Activated CD4-positive, alpha-beta T cell treated with anti-CD3 and anti-CD28 coated beads, Interleukin-2, amount 10 ng/mL, durations not matched to agents 7 days and 5 days (primary cell): ENCODE results near the gene NSF. TPM values are rescaled to one million over a fixed set of nuclear protein-coding genes. Genes with fewer than 3 reads are reported as not detected.
"Not testable (repeated sequence)": the region's sequence is repeated elsewhere in the genome, so short reads cannot be mapped to it uniquely, and the experiment has no call there.

Source experiments
- CTCF ChIA-PET: fragments of 350-600 bp; sonication (Branson Sonifier 250); formaldehyde crosslinking; loops from one replicate; lab custom pipeline; 2021; ENCODE audit warnings: antibody characterized with exemption; lab: Charles Lee
- POLR2A ChIA-PET: fragments of 350-600 bp; sonication (Branson Sonifier 250); formaldehyde crosslinking; loops from one replicate; lab custom pipeline; 2021; ENCODE audit warnings: antibody characterized with exemption; lab: Charles Lee
- DNase-seq: peaks from one replicate; pipeline ENCODE4 v3.0.0-alpha.2; 2020
- H3K27ac Mint-ChIP-seq: one replicate; pipeline ENCODE4 v1.8.0; 2021; ENCODE audit warnings: mild to moderate bottlenecking, moderate library complexity, mixed read lengths
- H3K27me3 Mint-ChIP-seq: one replicate; pipeline ENCODE4 v1.8.0; 2021; ENCODE audit warnings: mixed read lengths
- H3K36me3 Mint-ChIP-seq: one replicate; pipeline ENCODE4 v1.8.0; 2021; ENCODE audit warnings: low read depth, mixed read lengths
- H3K4me1 Mint-ChIP-seq: one replicate; pipeline ENCODE4 v1.8.0; 2021; ENCODE audit warnings: mixed read lengths
- H3K4me3 Mint-ChIP-seq: one replicate; pipeline ENCODE4 v1.8.0; 2021; ENCODE audit warnings: mild to moderate bottlenecking, moderate library complexity, mixed read lengths
- H3K9me3 Mint-ChIP-seq: one replicate; pipeline ENCODE4 v1.8.0; 2021; ENCODE audit warnings: mixed read lengths
- total RNA-seq, 2 experiments: library from RNA; stranded (reverse); gene quantifications; one replicate each; pipeline ENCODE4 v1.2.3, GENCODE V29; 2021

The NSF gene
- total RNA-seq: 10 to 100 TPM; 49.4 to 50.9 TPM

GRCh38 chr17:46590157-46591146, at the start of gene NSF:
NSF (plus strand) TSS chr17:46590669; CDS start chr17:46590776, 107 bp downstream.
- H3K27ac Mint-ChIP-seq, H3K27me3 Mint-ChIP-seq, H3K4me1 Mint-ChIP-seq, DNase-seq, CTCF ChIA-PET, POLR2A ChIA-PET, H3K9me3 Mint-ChIP-seq, H3K4me3 Mint-ChIP-seq, H3K36me3 Mint-ChIP-seq: not testable (repeated sequence)

GRCh38 chr17:46548607-46549006, 41.9 kb upstream of the NSF start:
- H3K27ac Mint-ChIP-seq, DNase-seq, CTCF ChIA-PET, POLR2A ChIA-PET, H3K27me3 Mint-ChIP-seq, H3K4me3 Mint-ChIP-seq, H3K4me1 Mint-ChIP-seq, H3K9me3 Mint-ChIP-seq, H3K36me3 Mint-ChIP-seq: not testable (repeated sequence)

- H3K27ac Mint-ChIP-seq, H3K9me3 Mint-ChIP-seq, H3K27me3 Mint-ChIP-seq, H3K4me3 Mint-ChIP-seq, POLR2A ChIA-PET, CTCF ChIA-PET, DNase-seq, H3K36me3 Mint-ChIP-seq, H3K4me1 Mint-ChIP-seq: not testable (repeated sequence)
These were observed 31.3 kb upstream of the NSF start for GRCh38 chr17:46559155-46559554.

- H3K27ac Mint-ChIP-seq, H3K36me3 Mint-ChIP-seq, H3K4me1 Mint-ChIP-seq, POLR2A ChIA-PET, H3K27me3 Mint-ChIP-seq, H3K4me3 Mint-ChIP-seq, H3K9me3 Mint-ChIP-seq, CTCF ChIA-PET, DNase-seq: not testable (repeated sequence)
These were observed 30.4 kb upstream of the NSF start for GRCh38 chr17:46560048-46560447.

GRCh38 chr17:46566284-46566683, 24.2 kb upstream of the NSF start:
- H3K4me1 Mint-ChIP-seq, H3K36me3 Mint-ChIP-seq, CTCF ChIA-PET, H3K9me3 Mint-ChIP-seq, DNase-seq, H3K4me3 Mint-ChIP-seq, H3K27me3 Mint-ChIP-seq, H3K27ac Mint-ChIP-seq, POLR2A ChIA-PET: not testable (repeated sequence)

- H3K9me3 Mint-ChIP-seq, H3K27ac Mint-ChIP-seq, POLR2A ChIA-PET, H3K4me1 Mint-ChIP-seq, H3K36me3 Mint-ChIP-seq, H3K27me3 Mint-ChIP-seq, H3K4me3 Mint-ChIP-seq, DNase-seq, CTCF ChIA-PET: not testable (repeated sequence)
These were observed 23.5 kb upstream of the NSF start for GRCh38 chr17:46566980-46567379.

- H3K27ac Mint-ChIP-seq, H3K4me1 Mint-ChIP-seq, H3K27me3 Mint-ChIP-seq, H3K9me3 Mint-ChIP-seq, H3K36me3 Mint-ChIP-seq, DNase-seq, POLR2A ChIA-PET, H3K4me3 Mint-ChIP-seq, CTCF ChIA-PET: not testable (repeated sequence)
These were observed 18.7 kb upstream of the NSF start for GRCh38 chr17:46571796-46572195.

GRCh38 chr17:46579083-46580075, 11.1 kb upstream of the NSF start, which contains the start of gene ARL17A:
ARL17A (minus strand) TSS chr17:46579691; CDS start chr17:46576322, 3,369 bp downstream.
- H3K4me1 Mint-ChIP-seq, H3K36me3 Mint-ChIP-seq, H3K27ac Mint-ChIP-seq, H3K27me3 Mint-ChIP-seq, H3K9me3 Mint-ChIP-seq, POLR2A ChIA-PET, H3K4me3 Mint-ChIP-seq, CTCF ChIA-PET: not testable (repeated sequence)
- peak; percentile 94 for DNase-seq

- H3K36me3 Mint-ChIP-seq, H3K27ac Mint-ChIP-seq, CTCF ChIA-PET, H3K9me3 Mint-ChIP-seq, DNase-seq, H3K4me3 Mint-ChIP-seq, POLR2A ChIA-PET, H3K4me1 Mint-ChIP-seq, H3K27me3 Mint-ChIP-seq: not testable (repeated sequence)
These were observed 10.4 kb upstream of the NSF start for GRCh38 chr17:46580082-46580481.

GRCh38 chr17:46585444-46585843, 5.0 kb upstream of the NSF start:
- H3K4me3 Mint-ChIP-seq, H3K27me3 Mint-ChIP-seq, H3K36me3 Mint-ChIP-seq, H3K27ac Mint-ChIP-seq, H3K4me1 Mint-ChIP-seq, DNase-seq, H3K9me3 Mint-ChIP-seq, CTCF ChIA-PET, POLR2A ChIA-PET: not testable (repeated sequence)

GRCh38 chr17:46591332-46591731, 863 bp downstream of the NSF start:
- H3K36me3 Mint-ChIP-seq, H3K4me1 Mint-ChIP-seq, H3K27ac Mint-ChIP-seq, H3K27me3 Mint-ChIP-seq, H3K9me3 Mint-ChIP-seq, CTCF ChIA-PET, POLR2A ChIA-PET, H3K4me3 Mint-ChIP-seq, DNase-seq: not testable (repeated sequence)

- CTCF ChIA-PET, H3K4me1 Mint-ChIP-seq, H3K36me3 Mint-ChIP-seq, H3K27me3 Mint-ChIP-seq, H3K27ac Mint-ChIP-seq, H3K4me3 Mint-ChIP-seq, POLR2A ChIA-PET, DNase-seq, H3K9me3 Mint-ChIP-seq: not testable (repeated sequence)
These were observed 8.0 kb downstream of the NSF start for GRCh38 chr17:46598344-46598931.

- H3K27me3 Mint-ChIP-seq, H3K27ac Mint-ChIP-seq, POLR2A ChIA-PET, H3K36me3 Mint-ChIP-seq, H3K4me1 Mint-ChIP-seq, DNase-seq, H3K9me3 Mint-ChIP-seq, CTCF ChIA-PET, H3K4me3 Mint-ChIP-seq: not testable (repeated sequence)
These were observed 10.3 kb downstream of the NSF start for GRCh38 chr17:46600767-46601166.
